GM19025 (cell line): ENCODE results near the gene MRPL12.

Experiments used
- ATAC-seq: cut with Tn5 transposase; IDR thresholded peaks from one replicate; pipeline ENCODE4 v1.9.1; 2021; ENCODE audit warnings: mild to moderate bottlenecking, low read depth, moderate library complexity; ENCODE audit not compliant: unreplicated experiment

Gene MRPL12

DNA sequence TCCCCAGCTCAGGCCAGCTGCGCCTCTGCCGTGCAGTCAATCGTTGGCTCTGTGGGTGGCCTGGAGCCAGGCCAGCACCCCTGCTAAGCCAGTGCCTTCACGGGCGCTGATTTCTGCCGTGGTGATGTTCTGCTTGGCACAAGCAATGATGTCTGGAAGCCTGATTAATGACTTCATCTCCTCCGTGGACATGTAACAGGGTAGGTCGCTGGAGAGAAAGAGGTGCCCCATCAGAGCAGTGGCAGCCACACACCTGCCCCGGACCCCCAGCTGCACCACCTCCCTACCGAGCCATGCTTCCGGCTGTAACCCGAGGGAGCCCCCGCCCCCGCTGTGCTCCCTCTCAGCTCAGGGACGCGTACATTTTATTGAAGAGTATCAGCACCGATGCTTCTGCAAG, 21.5 kb upstream of the MRPL12 start:
- ATAC-seq = no peak

- ATAC-seq = no peak
These were observed 20.5 kb upstream of the MRPL12 start for GRCh38 chr17:81682565-81683207.

DNA sequence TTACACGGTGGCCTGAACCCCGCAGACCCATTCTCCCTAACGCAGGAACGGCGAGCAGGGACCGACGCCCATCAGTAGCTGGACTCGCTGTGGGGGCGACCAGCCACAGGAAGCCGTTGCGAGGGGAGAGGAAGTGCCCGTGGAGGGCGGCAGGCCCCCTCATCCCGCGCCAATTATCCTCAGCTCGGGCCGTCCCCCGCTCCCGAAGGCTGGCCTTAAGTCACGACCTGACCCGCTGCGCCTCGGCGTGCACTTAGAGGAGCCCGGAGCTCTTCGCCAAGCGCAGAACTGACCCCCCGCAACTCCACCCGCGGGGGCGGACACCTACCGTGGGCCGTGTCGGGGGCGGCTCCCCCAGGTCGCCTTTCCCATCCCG, 20.0 kb upstream of the MRPL12 start:
- no peak for ATAC-seq

GRCh38 chr17:81683584-81684441, 19.4 kb upstream of the MRPL12 start, which contains the start of the genes ARL16 and HGS:
Gene ARL16 (minus strand): TSS chr17:81683797. CDS start chr17:81683753, 44 bp downstream.
Gene HGS (plus strand): TSS chr17:81684011. CDS start chr17:81684067, 56 bp downstream.
- peak; percentile 89 for ATAC-seq

DNA sequence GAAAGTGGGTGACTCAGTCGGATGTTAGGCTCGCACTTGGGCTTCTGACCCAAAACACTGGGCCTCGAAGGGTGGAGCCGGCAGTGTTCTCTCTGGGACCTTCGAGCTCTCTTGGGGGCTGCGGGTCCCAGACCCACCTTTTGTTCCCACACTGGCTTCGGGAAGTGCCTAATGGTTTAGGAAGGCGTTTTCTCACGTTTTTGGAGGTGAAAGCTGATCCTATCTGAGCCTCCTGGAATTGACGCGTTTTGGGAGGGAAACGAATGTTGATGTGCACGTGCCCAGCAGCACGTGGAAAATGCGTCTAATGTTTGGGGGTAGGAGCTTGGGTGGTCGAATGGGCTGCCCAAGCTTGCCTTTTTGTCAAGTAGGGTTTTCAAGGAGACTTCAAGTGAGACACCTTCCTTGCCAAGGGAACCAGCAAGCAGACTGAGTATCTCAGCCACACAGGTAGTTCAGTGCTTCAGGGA, 18.7 kb upstream of the MRPL12 start:
- no peak for ATAC-seq

DNA sequence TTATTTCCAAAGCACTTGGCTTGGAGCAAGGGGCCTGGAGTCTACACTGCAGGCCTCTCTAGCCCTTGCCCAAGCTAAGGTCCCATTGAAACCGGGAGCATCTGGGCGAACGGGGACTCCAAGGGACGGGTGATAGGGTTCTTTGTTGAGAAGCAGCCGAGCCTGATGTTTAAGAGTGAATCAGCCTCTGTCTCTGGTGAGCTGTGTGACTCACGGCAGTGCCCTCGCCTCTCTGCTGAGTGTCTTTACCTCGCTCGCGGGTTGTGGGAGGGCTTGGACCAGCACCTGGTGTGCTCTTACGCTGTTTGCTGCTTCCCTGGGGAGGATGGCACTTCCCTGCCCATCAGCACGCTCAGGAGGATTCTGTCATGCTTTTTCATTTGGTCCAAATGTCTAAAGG, 18.1 kb upstream of the MRPL12 start:
- ATAC-seq = no peak

DNA sequence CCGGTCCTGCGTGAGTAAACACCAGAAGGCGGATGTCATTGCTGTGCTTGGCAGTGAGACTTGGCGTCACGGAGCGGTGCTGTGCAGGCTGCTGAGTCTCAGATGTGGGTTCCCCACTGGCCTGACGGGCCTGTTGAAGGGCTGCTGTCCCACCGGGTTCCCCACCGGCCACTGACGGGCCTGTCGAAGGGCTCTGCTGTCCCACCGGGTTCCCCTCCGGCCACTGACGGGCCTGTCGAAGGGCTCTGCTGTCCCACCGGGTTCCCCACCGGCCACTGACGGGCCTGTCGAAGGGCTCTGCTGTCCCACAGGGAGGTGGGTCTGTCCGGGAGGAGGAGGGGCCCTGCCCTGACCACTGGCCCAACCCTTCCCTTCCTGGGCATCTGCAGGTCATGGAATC, 16.6 kb upstream of the MRPL12 start:
- no peak for ATAC-seq

- no peak for ATAC-seq
These were observed 15.2 kb upstream of the MRPL12 start for GRCh38 chr17:81687770-81688541.

DNA sequence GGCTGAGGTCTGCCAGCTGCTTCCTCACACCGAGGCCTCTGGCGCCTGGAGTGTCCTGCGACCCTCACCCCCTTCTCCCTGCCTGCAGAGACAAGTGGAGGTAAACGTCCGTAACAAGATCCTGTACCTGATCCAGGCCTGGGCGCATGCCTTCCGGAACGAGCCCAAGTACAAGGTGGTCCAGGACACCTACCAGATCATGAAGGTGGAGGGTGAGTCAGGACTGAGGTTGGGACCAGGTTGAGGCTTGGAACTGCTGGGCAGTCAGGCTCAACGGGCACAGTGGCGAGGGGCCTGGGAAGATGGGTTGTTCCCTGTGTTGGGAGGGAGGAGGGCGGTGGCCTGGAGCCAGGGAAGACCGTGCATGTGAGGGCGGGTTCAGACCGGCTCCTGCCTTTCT, 14.6 kb upstream of the MRPL12 start:
- ATAC-seq = no peak

- ATAC-seq = no peak
These were observed 13.1 kb upstream of the MRPL12 start for GRCh38 chr17:81690066-81690465.

- ATAC-seq = no peak
These were observed 12.6 kb upstream of the MRPL12 start for GRCh38 chr17:81690549-81690948.

DNA sequence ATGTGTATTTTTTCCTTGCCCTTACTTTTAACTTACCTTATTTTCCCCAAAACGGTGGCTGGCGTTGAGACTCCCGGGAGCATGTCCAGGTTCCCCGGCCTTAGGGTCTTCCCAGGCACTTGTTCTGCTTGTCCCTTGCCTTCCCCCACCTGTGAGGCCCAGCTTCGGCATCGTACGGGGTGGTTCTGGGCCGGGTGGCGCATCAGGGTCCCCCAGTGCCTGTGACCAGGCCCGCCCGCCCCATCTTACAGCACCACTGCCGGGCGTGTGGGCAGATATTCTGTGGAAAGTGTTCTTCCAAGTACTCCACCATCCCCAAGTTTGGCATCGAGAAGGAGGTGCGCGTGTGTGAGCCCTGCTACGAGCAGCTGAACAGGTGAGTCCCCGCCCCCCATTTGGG, 12.0 kb upstream of the MRPL12 start:
- ATAC-seq = no peak

DNA sequence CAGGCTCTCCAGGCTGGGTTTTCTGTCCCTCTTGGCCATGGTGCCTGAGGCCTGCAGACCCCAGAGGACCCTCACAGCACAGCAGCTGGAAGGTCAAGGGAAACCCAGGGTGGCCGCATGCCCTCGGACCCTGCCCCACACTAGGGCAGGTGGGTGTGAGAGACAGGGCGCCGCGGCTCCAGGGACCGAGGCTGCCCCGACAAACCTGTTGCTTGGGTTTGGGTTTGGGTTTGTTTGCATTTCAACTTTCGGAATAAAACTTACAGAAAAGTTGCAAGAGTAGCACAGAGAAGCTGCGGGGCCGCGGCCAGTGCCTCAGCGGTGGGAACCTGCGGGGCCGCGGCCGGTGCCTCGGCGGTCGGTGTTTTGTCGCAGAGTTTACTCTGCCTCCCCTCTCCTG, 11.6 kb upstream of the MRPL12 start:
- no peak for ATAC-seq

DNA sequence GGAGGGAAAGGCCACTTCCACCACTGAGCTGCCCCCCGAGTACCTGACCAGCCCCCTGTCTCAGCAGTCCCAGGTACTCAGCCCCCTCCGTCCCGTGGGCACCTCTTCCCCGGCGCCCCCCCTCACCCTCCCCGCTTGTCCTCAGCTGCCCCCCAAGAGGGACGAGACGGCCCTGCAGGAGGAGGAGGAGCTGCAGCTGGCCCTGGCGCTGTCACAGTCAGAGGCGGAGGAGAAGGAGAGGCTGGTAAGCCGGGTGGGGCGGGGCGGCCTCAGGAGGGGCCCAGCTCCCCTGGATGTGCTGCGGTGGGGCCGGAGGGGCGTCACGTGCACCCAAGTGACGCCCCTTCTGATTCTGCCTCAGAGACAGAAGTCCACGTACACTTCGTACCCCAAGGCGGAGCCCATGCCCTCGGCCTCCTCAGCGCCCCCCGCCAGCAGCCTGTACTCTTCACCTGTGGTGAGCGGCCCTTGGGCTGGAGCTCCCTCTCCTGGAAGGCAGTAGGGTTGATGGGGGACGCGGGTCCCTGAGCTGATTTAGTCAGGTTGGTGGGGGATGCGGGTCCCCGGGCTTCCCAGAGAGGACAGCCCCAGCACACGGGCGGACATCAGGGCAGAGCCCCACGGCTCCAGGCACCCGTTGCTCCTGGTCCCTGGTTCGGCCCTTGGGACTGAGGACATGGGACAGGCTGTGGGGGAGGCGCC, 9.5 kb upstream of the MRPL12 start:
- ATAC-seq = no peak

DNA sequence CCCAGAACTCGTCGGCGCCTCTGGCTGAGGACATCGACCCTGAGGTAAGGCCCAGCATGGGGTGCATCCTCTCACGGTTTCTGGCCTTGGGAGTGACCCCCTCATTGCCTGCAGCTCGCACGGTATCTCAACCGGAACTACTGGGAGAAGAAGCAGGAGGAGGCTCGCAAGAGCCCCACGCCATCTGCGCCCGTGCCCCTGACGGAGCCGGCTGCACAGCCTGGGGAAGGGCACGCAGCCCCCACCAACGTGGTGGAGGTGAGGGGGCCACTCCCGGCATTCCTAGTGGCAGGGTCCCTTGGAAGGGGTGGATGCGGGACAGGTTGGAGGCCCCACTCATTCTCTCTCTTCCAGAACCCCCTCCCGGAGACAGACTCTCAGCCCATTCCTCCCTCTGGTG, 8.4 kb upstream of the MRPL12 start:
- ATAC-seq = no peak

DNA sequence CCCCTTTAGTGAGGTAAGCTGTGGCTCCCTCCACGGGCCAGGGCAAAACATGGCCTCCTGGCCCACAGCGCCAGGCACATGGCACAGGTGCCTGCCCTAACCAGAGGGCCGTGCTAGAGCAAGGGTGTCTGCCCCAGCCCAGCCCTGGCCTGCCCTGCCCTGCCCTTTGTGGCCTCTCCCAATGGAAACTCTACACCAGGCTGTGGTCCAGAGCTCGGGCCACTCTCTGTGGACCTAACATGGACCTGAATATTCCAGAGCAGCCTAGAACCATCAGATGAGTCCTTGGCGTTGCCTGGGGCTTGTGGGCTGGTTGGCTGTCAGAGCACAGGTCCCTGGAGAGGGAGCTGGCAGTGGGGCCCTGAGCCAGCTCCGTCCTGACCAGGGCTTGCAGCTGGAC, 8.0 kb upstream of the MRPL12 start:
- no peak for ATAC-seq

DNA sequence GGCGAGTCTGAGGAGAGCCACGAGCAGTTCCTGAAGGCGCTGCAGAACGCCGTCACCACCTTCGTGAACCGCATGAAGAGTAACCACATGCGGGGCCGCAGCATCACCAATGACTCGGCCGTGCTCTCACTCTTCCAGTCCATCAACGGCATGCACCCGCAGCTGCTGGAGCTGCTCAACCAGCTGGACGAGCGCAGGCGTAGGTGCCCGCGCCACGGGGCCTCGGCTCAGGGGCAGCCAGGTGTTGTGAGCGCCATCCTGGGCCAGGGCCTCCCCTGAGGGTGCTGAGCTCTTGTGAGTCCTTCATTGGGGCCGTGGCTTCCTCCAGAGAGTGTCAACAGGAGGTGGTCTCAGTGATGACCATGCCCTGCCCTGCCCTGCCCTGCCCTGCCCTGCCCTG, 7.4 kb upstream of the MRPL12 start:
- ATAC-seq = no peak

DNA sequence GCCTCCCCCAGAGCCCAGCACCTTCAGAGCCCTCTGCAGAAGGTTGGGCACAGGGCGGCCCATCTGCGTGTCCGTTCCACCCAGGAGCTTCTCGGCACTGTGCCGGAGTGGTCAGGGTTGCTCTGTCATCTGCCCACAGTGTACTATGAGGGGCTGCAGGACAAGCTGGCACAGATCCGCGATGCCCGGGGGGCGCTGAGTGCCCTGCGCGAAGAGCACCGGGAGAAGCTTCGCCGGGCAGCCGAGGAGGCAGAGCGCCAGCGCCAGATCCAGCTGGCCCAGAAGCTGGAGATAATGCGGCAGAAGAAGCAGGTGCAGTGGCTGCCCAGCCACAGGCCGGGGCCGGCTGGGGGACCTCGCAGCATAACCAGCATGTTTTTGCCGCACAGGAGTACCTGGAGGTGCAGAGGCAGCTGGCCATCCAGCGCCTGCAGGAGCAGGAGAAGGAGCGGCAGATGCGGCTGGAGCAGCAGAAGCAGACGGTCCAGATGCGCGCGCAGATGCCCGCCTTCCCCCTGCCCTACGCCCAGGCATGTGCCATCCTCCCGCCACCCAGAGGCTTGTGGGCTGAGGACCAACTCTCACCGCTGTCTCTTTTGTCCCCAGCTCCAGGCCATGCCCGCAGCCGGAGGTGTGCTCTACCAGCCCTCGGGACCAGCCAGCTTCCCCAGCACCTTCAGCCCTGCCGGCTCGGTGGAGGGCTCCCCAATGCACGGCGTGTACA, 6.8 kb upstream of the MRPL12 start:
- ATAC-seq = no peak

GRCh38 chr17:81697261-81698044, 5.7 kb upstream of the MRPL12 start:
- no peak for ATAC-seq
